Measurements from ENCODE around the gene KDM4C. TPM values are rescaled to one million over a fixed set of nuclear protein-coding genes. Genes with fewer than 3 reads are reported as not detected.

The KDM4C gene
- total RNA-seq, 1 donor = 50.7 TPM

DNA sequence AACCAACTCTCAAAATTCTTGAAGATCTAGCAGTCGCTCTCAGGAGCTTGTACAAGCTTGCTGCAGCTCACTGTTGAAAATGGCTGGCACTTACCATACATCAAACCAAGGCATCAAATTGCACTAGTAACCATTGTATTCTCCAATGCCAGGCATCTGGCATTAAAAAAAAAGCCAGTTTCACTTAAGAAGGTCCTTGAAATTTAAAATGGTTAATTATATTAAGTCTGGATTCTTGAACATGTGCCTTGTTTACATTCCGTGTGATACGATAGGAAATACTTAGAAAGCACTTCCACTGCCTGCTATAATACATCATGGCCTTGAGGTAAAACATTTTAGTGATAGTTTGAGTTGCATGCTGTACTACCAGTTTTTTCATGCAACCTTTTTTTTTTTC is 300.7 kb downstream of the KDM4C start:
- Histone ChIP-seq H3K9me3 (ENCODE audit: low read depth, low read length) (no peaks in the 10 kb centered on the region), H3K36me3 (ENCODE audit: insufficient read depth, low read length) (no peaks in the 10 kb centered on the region), H3K4me2 (ENCODE audit: insufficient read depth, low read length) (no peak overlapping the region), H4K20me1 (ENCODE audit: insufficient read depth, low read length) (no peaks in the 10 kb centered on the region), H3K4me1 (ENCODE audit: insufficient read depth, low read length) (no peaks in the 10 kb centered on the region), H3K27ac (ENCODE audit: low read depth, low read length) (no peak overlapping the region), H2AFZ (ENCODE audit: low read length) (no peak overlapping the region), H3K4me3 (ENCODE audit: insufficient read depth, low read length) (no peak overlapping the region), H3K79me2 (ENCODE audit: insufficient read depth, low read length) (no peaks in the 10 kb centered on the region), H3K27me3 (ENCODE audit: insufficient read depth, low read length) (no peaks in the 10 kb centered on the region)
- TF ChIP-seq, protein P1, sequence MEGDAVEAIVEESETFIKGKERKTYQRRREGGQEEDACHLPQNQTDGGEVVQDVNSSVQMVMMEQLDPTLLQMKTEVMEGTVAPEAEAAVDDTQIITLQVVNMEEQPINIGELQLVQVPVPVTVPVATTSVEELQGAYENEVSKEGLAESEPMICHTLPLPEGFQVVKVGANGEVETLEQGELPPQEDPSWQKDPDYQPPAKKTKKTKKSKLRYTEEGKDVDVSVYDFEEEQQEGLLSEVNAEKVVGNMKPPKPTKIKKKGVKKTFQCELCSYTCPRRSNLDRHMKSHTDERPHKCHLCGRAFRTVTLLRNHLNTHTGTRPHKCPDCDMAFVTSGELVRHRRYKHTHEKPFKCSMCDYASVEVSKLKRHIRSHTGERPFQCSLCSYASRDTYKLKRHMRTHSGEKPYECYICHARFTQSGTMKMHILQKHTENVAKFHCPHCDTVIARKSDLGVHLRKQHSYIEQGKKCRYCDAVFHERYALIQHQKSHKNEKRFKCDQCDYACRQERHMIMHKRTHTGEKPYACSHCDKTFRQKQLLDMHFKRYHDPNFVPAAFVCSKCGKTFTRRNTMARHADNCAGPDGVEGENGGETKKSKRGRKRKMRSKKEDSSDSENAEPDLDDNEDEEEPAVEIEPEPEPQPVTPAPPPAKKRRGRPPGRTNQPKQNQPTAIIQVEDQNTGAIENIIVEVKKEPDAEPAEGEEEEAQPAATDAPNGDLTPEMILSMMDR (IDR thresholded peaks at IDR 0.05; ENCODE audit: extremely low read depth, low read depth, low read length) = no peak
- DNase-seq (ENCODE audit: insufficient read length, low spot score, missing footprints) = no peak

DNA sequence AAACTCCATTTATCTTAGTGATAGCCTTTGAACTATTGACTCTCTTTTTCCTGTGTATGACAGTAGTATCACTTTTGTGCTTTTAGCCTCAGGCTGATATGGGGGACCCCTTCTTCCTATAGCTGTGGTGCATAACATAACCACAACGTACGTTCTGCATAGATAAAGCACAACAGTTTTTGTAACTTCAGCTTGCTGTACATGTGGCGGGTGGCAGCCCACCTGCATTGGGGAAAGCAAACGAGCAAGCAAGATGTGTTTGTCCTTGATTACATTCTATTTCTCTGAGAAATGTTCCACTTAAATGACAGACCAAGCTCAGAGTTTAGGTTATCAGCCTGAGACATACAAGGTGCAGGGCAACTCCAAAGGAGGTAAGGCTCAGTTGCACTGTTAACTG is 309.4 kb downstream of the KDM4C start:
- Histone ChIP-seq H3K27ac (ENCODE audit: low read depth, low read length) (no peak overlapping the region), H4K20me1 (ENCODE audit: insufficient read depth, low read length) (no peaks in the 10 kb centered on the region), H3K79me2 (ENCODE audit: insufficient read depth, low read length) (no peaks in the 10 kb centered on the region), H3K36me3 (ENCODE audit: insufficient read depth, low read length) (no peaks in the 10 kb centered on the region), H3K4me2 (ENCODE audit: insufficient read depth, low read length) (no peak overlapping the region), H3K9me3 (ENCODE audit: low read depth, low read length) (no peaks in the 10 kb centered on the region), H3K4me3 (ENCODE audit: insufficient read depth, low read length) (no peak overlapping the region), H2AFZ (ENCODE audit: low read length) (no peak overlapping the region), H3K4me1 (ENCODE audit: insufficient read depth, low read length) (no peaks in the 10 kb centered on the region), H3K27me3 (ENCODE audit: insufficient read depth, low read length) (no peaks in the 10 kb centered on the region)
- DNase-seq (ENCODE audit: insufficient read length, low spot score, missing footprints) = no peak
- TF ChIP-seq, protein P1 (IDR thresholded peaks at IDR 0.05; ENCODE audit: extremely low read depth, low read depth, low read length) = no peak

DNA sequence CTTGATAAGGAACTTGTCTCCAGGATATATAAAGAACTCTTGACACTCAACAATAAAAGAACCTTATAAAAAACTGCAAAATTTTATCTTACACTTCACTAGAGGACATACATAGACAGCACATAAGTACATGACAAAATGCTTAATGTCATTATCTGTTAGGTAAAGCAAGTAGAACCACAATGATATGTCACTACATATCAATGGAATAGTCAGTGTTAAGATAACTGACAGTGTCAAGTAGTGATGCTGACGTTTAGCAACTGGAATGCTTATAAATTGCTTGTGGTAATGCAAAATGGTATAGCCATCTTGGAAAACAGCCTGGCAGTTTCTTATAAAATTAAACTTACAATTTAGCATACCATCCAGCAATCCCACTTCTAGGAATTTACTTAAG is 314.1 kb downstream of the KDM4C start:
- Histone ChIP-seq H3K4me3 (ENCODE audit: insufficient read depth, low read length) (no peak overlapping the region), H3K4me2 (ENCODE audit: insufficient read depth, low read length) (no peak overlapping the region), H3K36me3 (ENCODE audit: insufficient read depth, low read length) (peaks cover 4% of the 10 kb centered on the region), H3K27ac (ENCODE audit: low read depth, low read length) (no peak overlapping the region), H3K9me3 (ENCODE audit: low read depth, low read length) (no peaks in the 10 kb centered on the region), H4K20me1 (ENCODE audit: insufficient read depth, low read length) (no peaks in the 10 kb centered on the region), H3K27me3 (ENCODE audit: insufficient read depth, low read length) (no peaks in the 10 kb centered on the region), H3K79me2 (ENCODE audit: insufficient read depth, low read length) (no peaks in the 10 kb centered on the region), H2AFZ (ENCODE audit: low read length) (no peak overlapping the region), H3K4me1 (ENCODE audit: insufficient read depth, low read length) (no peaks in the 10 kb centered on the region)
- no peak for DNase-seq (ENCODE audit: insufficient read length, low spot score, missing footprints)
- TF ChIP-seq, protein P1 (IDR thresholded peaks at IDR 0.05; ENCODE audit: extremely low read depth, low read depth, low read length) = no peak

DNA sequence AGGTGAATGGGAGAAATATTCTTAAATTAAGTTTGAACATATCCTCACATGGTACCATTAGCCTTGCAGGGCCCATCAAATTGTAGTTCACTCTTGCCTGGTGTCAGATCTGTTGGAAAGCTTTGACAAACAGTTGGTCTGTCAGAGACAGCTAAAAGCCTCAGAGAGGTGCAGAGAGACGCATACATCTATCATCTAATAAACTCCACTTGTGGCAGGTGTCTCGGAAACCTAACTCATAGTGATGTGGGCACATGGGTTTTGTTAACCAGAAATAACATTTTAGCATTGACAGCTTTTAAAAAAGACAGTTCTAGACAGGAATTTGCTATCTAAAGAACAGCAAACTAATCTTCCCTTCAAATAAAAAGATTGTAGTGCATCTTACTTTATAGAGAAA is 315.9 kb downstream of the KDM4C start:
- Histone ChIP-seq H3K27me3 (ENCODE audit: insufficient read depth, low read length) (no peaks in the 10 kb centered on the region), H3K4me1 (ENCODE audit: insufficient read depth, low read length) (no peaks in the 10 kb centered on the region), H3K4me2 (ENCODE audit: insufficient read depth, low read length) (no peak overlapping the region), H3K36me3 (ENCODE audit: insufficient read depth, low read length) (peaks cover 12% of the 10 kb centered on the region), H3K4me3 (ENCODE audit: insufficient read depth, low read length) (no peak overlapping the region), H3K79me2 (ENCODE audit: insufficient read depth, low read length) (no peaks in the 10 kb centered on the region), H4K20me1 (ENCODE audit: insufficient read depth, low read length) (no peaks in the 10 kb centered on the region), H3K27ac (ENCODE audit: low read depth, low read length) (no peak overlapping the region), H2AFZ (ENCODE audit: low read length) (no peak overlapping the region), H3K9me3 (ENCODE audit: low read depth, low read length) (no peaks in the 10 kb centered on the region)
- TF ChIP-seq, protein P1 (IDR thresholded peaks at IDR 0.05; ENCODE audit: extremely low read depth, low read depth, low read length) = no peak
- no peak for DNase-seq (ENCODE audit: insufficient read length, low spot score, missing footprints)

Data from osteoblast (primary cell).